Omental fat pad (tissue), 4 donors: ENCODE results near the gene UGT1A7. TPM values are rescaled to one million over a fixed set of nuclear protein-coding genes. Genes with fewer than 3 reads are reported as not detected.
"Not testable (repeated sequence)": the region's sequence is repeated elsewhere in the genome, so short reads cannot be mapped to it uniquely, and the experiment has no call there.

ENCODE experiments used
- ATAC-seq: fragments of 150-250 bp; one replicate; pipeline ENCODE4 v1.9.1; 2016; ENCODE audit warnings: mild to moderate bottlenecking, moderate library complexity; ENCODE audit not compliant: low FRiP score
- DNase-seq: peaks from one replicate; pipeline ENCODE4 v3.0.0-alpha.2; 2019; ENCODE audit warnings: low spot score
- CTCF ChIP-seq, 3 donors: fragments of 450-650 bp; IDR thresholded peaks; one replicate each; pipeline ENCODE4 v1.5.1; 2016 to 2017; ENCODE audit warnings: antibody characterized with exemption in 3 of 3, mild to moderate bottlenecking in 3 of 3, moderate library complexity in 2 of 3
- total RNA-seq, 4 donors: library from RNA; depleted of rRNA; stranded (reverse); fragments of >200 nt; gene quantifications; one replicate each; pipeline ENCODE4 v1.1.0, GENCODE V29; 2016

UGT1A7 gene
- total RNA-seq, 4 donors from 2014 or later: not detected

- no peak for ATAC-seq
- TF ChIP-seq CTCF (IDR thresholded peaks at IDR 0.05): no peak
- no peak for DNase-seq
Measured at GRCh38 chr2:233712611-233713261, 31.0 kb downstream of the UGT1A7 start, which contains the start of gene UGT1A5. Gene UGT1A5, plus strand, starts transcription at chr2:233712907. Its CDS starts 85 bp downstream, at chr2:233712992.

- no peak for TF ChIP-seq CTCF (IDR thresholded peaks at IDR 0.05)
- no peak for ATAC-seq
- DNase-seq: no peak
Measured at GRCh38 chr2:233713262-233713615, 31.5 kb downstream of the UGT1A7 start.

DNA sequence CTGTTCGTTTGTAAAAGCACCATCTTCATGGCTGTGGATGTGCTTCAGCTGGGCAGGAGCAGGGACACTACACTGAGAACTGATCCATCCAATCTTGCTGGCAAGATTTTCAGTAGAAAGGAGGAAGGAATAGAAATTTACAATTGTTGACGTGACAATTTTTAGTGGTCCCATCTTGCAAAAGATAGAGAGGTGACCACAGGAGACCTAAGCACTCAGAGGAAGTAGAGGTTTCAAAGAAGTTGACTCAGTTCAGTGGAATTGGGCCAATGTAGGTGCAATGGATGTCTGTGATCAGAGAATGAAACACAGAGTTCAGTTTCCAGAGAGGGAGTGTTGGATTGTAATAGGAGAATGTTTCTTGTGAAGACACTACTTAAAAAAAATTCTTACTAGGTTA lies 32.4 kb downstream of the UGT1A7 start:
- no peak for ATAC-seq
- no peak for DNase-seq
- TF ChIP-seq CTCF (IDR thresholded peaks at IDR 0.05): no peak

- TF ChIP-seq CTCF (IDR thresholded peaks at IDR 0.05): no peak
- ATAC-seq: no peak
- no peak for DNase-seq
Measured at GRCh38 chr2:233718552-233718951, 36.9 kb downstream of the UGT1A7 start, which contains the start of gene UGT1A4. Gene UGT1A4, plus strand, starts transcription at chr2:233718736. Its CDS starts 85 bp downstream, at chr2:233718821.

GRCh38 chr2:233728723-233729301 lies 47.1 kb downstream of the UGT1A7 start, which contains the start of gene UGT1A3:
Gene UGT1A3, plus strand, starts transcription at chr2:233729042. Its CDS starts 85 bp downstream, at chr2:233729127.
- DNase-seq: no peak
- no peak for ATAC-seq
- no peak for TF ChIP-seq CTCF (IDR thresholded peaks at IDR 0.05)

DNA sequence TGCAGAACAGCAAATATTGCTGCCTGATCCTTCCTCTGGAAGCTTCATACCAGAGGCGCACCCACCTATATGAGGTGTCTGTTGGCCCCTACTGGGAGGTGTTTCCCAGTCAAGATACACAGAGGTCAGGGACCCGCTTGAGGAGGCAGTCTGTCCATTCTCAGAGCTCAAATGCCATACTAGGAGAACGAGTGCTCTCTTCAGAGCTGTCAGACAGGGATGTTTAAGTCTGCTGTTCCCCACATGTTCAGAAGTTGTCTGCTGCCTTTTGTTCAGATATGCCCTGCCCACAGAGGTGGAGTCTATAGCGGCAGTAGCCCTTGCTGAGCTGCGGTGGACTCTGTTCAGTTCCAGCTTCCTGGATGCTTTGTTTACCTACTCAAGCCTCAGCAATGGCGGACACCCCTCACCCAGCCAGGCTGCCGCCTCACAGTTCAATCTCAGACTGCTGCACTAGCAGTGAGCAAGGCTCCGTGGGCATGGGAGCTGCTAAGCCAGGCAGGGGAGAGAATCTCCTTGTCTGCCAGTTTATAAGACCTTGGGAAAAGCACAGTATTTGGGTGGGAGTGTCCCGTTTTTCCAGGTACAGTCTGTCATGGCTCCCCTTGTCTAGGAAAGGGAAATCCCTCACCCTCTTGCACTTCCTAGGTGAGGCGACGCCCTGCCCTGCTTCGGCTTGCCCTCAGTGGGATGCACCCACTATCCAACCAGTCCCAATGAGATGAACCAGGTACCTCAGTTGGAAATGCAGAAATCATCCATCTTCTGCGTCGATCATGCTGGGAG lies 55.4 kb downstream of the UGT1A7 start:
- not testable (repeated sequence) for ATAC-seq, DNase-seq

- no peak for TF ChIP-seq CTCF (IDR thresholded peaks at IDR 0.05)
- ATAC-seq: no peak
- DNase-seq: no peak
Measured at GRCh38 chr2:233740870-233741269, 59.2 kb downstream of the UGT1A7 start.
